Epithelial cell of proximal tubule (primary cell): ENCODE results near the gene FAM89A. TPM values are rescaled to one million over a fixed set of nuclear protein-coding genes. Genes with fewer than 3 reads are reported as not detected.

ENCODE experiments used
- DNase-seq: peaks from one replicate; pipeline ENCODE4 v3.0.0-alpha.2; 2011; ENCODE audit warnings: low read depth
- H3K4me3 ChIP-seq: 2 replicates; pipeline ENCODE4 v1.5.1; 2011; ENCODE audit warnings: low read depth, mild to moderate bottlenecking, low read length
- total RNA-seq: library from RNA; depleted of rRNA; stranded (reverse); fragments of >200 nt; gene quantifications from 2 replicates; pipeline ENCODE4 v1.2.3, GENCODE V29; 2015
- TF ChIP-seq, protein P1 (sequence below): conservative IDR thresholded peaks from 2 replicates; pipeline ENCODE4 v1.5.1; 2012; ENCODE audit warnings: low read depth, mild to moderate bottlenecking, low read length

The FAM89A gene
- total RNA-seq, 1 donor from 2014 or later = 2.7 TPM

DNA sequence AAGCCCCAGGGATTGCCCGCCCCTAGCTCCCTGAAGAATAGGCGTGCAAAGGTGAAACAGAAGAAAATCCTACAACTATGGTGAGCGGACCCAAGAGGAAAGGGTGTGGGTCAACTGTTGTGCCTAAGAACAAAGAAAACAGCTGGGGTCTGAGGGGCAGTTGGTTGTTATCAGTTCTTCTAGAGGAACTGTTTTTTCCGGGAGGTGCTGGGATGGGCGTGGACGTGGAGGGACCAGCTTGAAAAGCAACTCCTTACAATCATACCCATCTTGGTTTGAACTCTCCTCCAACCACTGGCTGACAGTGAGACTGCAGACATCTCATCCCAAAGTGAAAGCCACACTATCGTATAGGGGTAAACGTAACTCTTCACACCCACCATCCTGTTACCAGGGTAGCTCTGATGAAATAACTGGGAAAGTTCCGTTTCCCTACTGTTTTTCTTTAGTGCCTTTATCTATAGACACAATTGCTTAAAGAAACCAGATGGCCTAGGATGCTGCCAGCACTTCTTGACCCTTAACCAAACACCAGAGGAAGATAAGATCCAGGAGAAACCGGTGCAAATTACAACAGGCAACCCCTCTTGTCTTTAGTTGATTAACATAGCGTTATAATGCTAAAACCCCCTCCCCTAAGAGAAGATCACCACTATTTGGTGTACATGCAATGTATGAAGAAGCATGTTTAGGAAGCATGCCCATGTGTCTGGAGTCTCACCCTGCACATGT lies 25.6 kb upstream of the FAM89A start:
- DNase-seq = no peak
- no peak overlapping the region for H3K4me3 ChIP-seq
- TF ChIP-seq, protein P1, sequence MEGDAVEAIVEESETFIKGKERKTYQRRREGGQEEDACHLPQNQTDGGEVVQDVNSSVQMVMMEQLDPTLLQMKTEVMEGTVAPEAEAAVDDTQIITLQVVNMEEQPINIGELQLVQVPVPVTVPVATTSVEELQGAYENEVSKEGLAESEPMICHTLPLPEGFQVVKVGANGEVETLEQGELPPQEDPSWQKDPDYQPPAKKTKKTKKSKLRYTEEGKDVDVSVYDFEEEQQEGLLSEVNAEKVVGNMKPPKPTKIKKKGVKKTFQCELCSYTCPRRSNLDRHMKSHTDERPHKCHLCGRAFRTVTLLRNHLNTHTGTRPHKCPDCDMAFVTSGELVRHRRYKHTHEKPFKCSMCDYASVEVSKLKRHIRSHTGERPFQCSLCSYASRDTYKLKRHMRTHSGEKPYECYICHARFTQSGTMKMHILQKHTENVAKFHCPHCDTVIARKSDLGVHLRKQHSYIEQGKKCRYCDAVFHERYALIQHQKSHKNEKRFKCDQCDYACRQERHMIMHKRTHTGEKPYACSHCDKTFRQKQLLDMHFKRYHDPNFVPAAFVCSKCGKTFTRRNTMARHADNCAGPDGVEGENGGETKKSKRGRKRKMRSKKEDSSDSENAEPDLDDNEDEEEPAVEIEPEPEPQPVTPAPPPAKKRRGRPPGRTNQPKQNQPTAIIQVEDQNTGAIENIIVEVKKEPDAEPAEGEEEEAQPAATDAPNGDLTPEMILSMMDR = no peak

DNA sequence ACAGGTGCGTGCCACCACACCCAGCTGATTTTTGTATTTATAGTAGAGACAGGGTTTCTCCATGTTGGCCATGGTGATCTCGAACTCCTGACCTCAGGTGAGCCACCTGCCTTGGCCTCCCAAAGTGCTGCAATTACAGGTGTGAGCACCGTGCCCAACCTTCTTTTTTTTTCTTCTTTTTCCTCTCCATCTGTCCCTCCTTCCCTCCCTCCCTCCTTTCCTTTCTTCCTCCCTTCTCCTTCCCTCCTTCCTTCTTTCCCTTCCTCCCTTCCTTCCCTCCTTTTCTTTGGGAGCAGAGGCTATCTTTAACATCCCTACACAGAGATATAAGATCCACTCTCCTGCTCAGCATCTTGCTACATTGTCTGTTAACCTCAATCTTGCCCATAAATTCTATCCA lies 24.4 kb upstream of the FAM89A start:
- TF ChIP-seq, protein P1 = no peak
- DNase-seq = no peak
- no peak overlapping the region for H3K4me3 ChIP-seq

DNA sequence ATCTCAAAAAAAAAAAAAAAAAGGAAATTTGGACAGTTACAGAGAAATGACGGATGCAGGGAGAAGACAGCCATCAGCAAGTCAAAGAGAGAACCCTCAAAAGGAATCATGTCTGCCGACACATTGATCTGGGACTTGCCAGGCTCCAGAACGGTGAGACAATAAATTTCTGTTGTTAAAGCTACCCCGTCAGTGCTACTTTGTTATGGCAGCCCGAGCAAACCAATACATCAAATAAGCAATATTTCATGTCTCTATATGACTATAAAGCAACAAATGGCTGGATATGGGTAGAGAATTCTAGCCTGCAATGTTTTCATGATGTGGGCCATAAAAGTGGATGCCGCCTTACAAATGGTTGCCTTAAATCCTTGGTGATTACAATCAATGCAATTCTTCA lies 23.3 kb upstream of the FAM89A start:
- no peak overlapping the region for H3K4me3 ChIP-seq
- TF ChIP-seq, protein P1 = no peak
- DNase-seq = no peak

DNA sequence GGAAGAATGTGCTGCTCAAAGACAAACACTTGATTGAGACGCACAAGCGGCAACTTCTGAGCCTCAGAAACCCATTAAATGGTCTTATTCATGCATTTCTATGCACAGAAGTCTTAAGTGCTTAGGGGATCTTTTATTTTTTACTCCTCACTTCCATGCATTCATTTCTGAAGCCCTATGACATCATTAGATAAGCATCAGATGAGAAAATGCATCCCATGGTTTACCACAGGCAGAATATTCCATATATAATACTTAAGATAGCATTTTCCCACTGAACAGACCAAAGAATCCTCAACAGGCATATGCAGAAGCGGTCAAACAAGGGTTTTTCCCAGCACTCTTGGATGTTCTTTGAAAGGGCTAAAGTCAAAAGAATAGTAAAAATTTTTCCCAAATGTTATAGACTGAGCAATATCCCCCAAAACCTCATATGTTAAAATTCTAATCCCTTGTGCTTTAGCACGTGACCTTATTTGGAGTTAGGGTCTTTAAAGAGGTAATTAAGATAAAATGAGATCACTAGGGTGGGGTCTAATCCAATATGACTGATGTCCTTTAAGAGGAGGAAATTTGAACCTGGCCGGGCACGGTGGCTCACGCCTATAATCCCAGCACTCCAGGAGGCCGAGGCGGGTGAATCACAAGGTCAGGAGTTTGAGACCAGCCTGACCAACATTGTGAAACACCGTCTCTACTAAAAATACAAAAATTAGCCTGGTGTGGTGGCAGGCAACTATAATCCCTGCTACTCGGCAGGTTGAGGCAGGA lies 22.6 kb upstream of the FAM89A start:
- H3K4me3 ChIP-seq = no peak overlapping the region
- TF ChIP-seq, protein P1 = no peak
- no peak for DNase-seq

DNA sequence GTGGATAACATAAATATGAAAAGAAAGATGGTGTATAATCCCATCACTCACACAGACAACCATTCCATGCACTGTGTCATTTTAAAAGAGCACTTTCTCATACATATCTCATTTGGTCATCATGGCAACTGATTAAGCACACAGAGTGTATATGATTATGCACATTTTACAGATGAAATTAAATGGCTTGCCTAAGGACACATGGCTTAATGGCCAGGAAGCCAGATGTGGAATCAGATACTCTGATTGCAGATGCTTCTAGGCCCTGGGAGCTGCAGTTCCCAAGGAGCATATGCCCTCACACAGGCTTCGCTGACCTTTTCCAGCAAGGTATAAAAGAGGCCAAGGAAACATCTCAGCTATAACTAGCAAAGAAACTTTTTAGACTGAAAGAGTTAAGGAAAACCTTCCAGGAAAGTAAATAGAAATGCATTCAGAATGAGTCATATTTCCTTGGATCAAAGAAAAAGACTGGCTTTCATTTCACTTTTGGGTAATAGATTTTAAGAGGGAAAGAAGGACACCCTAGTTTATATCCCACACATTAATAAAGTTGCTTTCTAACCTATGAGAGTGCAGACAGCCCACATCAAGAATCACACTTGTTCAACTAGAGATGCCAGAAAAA lies 19.6 kb upstream of the FAM89A start:
- TF ChIP-seq, protein P1 = no peak
- H3K4me3 ChIP-seq = no peak overlapping the region
- no peak for DNase-seq

DNA sequence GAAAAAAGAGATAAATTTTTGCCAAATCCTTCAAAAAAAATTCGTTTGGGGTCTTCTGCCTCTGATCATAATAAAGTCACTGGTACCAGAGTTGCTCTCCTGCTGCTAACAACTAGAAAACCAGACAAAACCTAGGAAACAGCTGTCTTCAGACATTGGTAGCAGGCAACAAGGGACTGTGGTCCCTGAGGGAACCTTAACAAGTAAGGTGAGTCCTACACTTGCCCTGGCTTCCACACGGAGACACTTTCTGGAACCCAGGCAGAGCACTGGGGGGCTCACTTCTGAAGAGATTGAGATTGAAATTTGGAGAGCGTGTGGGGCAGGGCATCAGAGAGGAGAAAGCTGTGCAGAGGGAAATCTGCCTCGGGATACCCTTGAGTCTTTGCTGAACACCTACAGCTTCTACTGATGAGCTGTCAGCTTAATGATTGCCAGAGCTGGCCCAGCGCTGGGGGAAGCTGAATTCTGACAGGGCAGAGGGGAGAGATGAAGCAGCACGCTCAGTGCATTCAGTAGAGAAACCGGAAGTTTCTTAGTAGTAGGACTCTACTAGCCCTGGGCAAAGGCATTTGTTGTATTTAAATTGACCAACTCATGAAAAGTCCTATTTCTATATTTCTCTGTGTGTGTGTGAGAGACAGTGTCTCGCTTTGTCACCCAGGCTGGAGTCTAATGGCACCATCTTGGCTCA lies 18.5 kb upstream of the FAM89A start:
- DNase-seq = peak; percentile 54
- TF ChIP-seq, protein P1 = no peak
- no peak overlapping the region for H3K4me3 ChIP-seq
